PC-3 (cell line): ENCODE results near the gene CLASP1. TPM values are rescaled to one million over a fixed set of nuclear protein-coding genes. Genes with fewer than 3 reads are reported as not detected.

ENCODE experiments used
- ATAC-seq: fragments of 200-7000 bp; cut with Tn5 transposase; 2 replicates; pipeline ENCODE4 v1.9.1; 2020; ENCODE audit warnings: mild to moderate bottlenecking, moderate library complexity
- BruUV-seq: library from RNA; stranded (reverse); fragments of 400-500 nt; replicated peaks from 2 replicates; lab custom pipeline; 2021; lab: Mats Ljungman, UMichigan
- CTCF ChIA-PET: fragments of 300-600 bp; sonication (Branson Sonifier 250); formaldehyde crosslinking; loops from one replicate; lab custom pipeline; 2022; ENCODE audit warnings: antibody characterized with exemption; lab: Charles Lee
- POLR2A ChIA-PET: fragments of 300-600 bp; sonication (Branson Sonifier 250); formaldehyde crosslinking; loops from one replicate; lab custom pipeline; 2022; ENCODE audit warnings: antibody characterized with exemption; ENCODE audit not compliant: unreplicated experiment; lab: Charles Lee
- DNase-seq: peaks from one replicate; pipeline ENCODE4 v3.0.0-alpha.2; 2015
- H2AFZ ChIP-seq: fragments of 300-600 bp; sonication (generic); 2 replicates; pipeline ENCODE4 v1.6.0; 2016; ENCODE audit warnings: antibody characterized with exemption, low read length
- H3F3A ChIP-seq: fragments of 300-600 bp; sonication (generic); one replicate; pipeline ENCODE4 v1.6.0; 2017; ENCODE audit warnings: antibody characterized with exemption, low read length, control low read depth, mild to moderate bottlenecking; ENCODE audit not compliant: unreplicated experiment
- H3K27ac ChIP-seq: fragments of 300-600 bp; sonication (generic); 2 replicates; pipeline ENCODE4 v1.5.1; 2016; ENCODE audit warnings: mild to moderate bottlenecking, low read length
- H3K27me3 ChIP-seq: fragments of 300-600 bp; sonication (generic); 2 replicates; pipeline ENCODE4 v1.6.1; 2016; ENCODE audit warnings: low read length, mixed read lengths
- H3K36me3 ChIP-seq: fragments of 300-600 bp; sonication (generic); 2 replicates; pipeline ENCODE4 v1.6.1; 2016; ENCODE audit warnings: low read depth, mixed run types, low read length, mixed read lengths
- H3K4me1 ChIP-seq: fragments of 300-600 bp; sonication (generic); 2 replicates; pipeline ENCODE4 v1.5.1; 2016; ENCODE audit warnings: low read length; ENCODE audit not compliant: insufficient read depth
- H3K4me2 ChIP-seq: fragments of 300-600 bp; sonication (generic); 2 replicates; pipeline ENCODE4 v1.6.0; 2016; ENCODE audit warnings: low read length
- H3K4me3 ChIP-seq: fragments of 300-600 bp; sonication (generic); 2 replicates; pipeline ENCODE4 v1.5.1; 2016; ENCODE audit warnings: mild to moderate bottlenecking, low read length, mixed read lengths
- H3K79me2 ChIP-seq: fragments of 300-600 bp; sonication (generic); 2 replicates; pipeline ENCODE4 v1.6.1; 2017; ENCODE audit warnings: low read length, mixed read lengths
- H3K9ac ChIP-seq: fragments of 300-600 bp; sonication (generic); 2 replicates; pipeline ENCODE4 v1.6.0; 2016; ENCODE audit warnings: mild to moderate bottlenecking, low read length
- H3K9me2 ChIP-seq: fragments of 300-600 bp; sonication (generic); replicated peaks from 2 replicates; pipeline ENCODE4 v1.6.1; 2016; ENCODE audit warnings: mixed run types, low read length, mixed read lengths
- H3K9me3 ChIP-seq: fragments of 300-600 bp; sonication (generic); 2 replicates; pipeline ENCODE4 v1.6.1; 2016; ENCODE audit warnings: low read length, mixed read lengths
- H4K20me1 ChIP-seq: fragments of 300-600 bp; sonication (generic); 2 replicates; pipeline ENCODE4 v1.6.1; 2016; ENCODE audit warnings: low read length, mixed read lengths
- EZH2 ChIP-seq: fragments of 300-600 bp; sonication (generic); IDR thresholded peaks from one replicate; pipeline ENCODE4 v1.6.1; 2017; ENCODE audit warnings: antibody characterized with exemption, mild to moderate bottlenecking, low read length; ENCODE audit not compliant: unreplicated experiment
- EZH2phosphoT487 ChIP-seq: fragments of 300-600 bp; sonication (generic); IDR thresholded peaks from 2 replicates; pipeline ENCODE4 v1.6.1; 2018; ENCODE audit warnings: mild to moderate bottlenecking, antibody characterized with exemption, low read length, borderline replicate concordance
- intact Hi-C: fragments of 100-400 bp; cut with micrococcal nuclease; formaldehyde crosslinking; loops from 2 replicates; pipeline ENCODE4 v1.9.0; 2023
- total RNA-seq: library from RNA; depleted of rRNA; stranded (reverse); fragments of >200 nt; gene quantifications from 2 replicates; pipeline ENCODE4 v1.2.3, GENCODE V29; 2014
- TF ChIP-seq, protein P1 (sequence below): fragments of 300-600 bp; sonication (generic); conservative IDR thresholded peaks from 2 replicates; pipeline ENCODE4 v1.5.1; 2017; ENCODE audit warnings: antibody characterized with exemption, low read depth, mild to moderate bottlenecking, low read length

CLASP1 gene
- total RNA-seq, 1 experiment from 2014 or later: 24.3 TPM

- Histone ChIP-seq H3K4me2 (peak overlapping the region; percentile 68), H3K4me3 (peak overlapping the region; percentile 25; the same call in 1 of the 2 replicates), H3F3A (peaks cover 11% of the 10 kb centered on the region), H3K9me3 (no peaks in the 10 kb centered on the region), H3K79me2 (peaks cover 80% of the 10 kb centered on the region), H3K27ac (peak overlapping the region; percentile 97), H3K9ac (peak overlapping the region; percentile 75), H3K27me3 (no peaks in the 10 kb centered on the region), H3K4me1 (peaks cover 27% of the 10 kb centered on the region), H3K36me3 (0 out of 2 replicates have a peak, but pooled peaks cover 7% of the 10 kb centered on the region), H4K20me1 (no peaks in the 10 kb centered on the region), H3K9me2 (no peaks in the 10 kb centered on the region), H2AFZ (0 out of 2 replicates have a peak overlapping the region, but pooled peaks have one; percentile 12)
- intact Hi-C loops: loop anchor here (1.0 kb wide), 4 partner anchors 15 to 103 kb away; partner anchors contain the start of gene CLASP1
- TSS peak; percentile 93 for BruUV-seq
- POLR2A ChIA-PET: interaction anchor here (0.6 to 0.7 kb wide), 4 partner anchors 65 to 1956 kb away, joined by 3 to 8 read pairs (median 4); no protein-coding TSS in a partner anchor
- TF ChIP-seq EZH2 (no peak), EZH2phosphoT487 (no peak)
- TF ChIP-seq, protein P1, sequence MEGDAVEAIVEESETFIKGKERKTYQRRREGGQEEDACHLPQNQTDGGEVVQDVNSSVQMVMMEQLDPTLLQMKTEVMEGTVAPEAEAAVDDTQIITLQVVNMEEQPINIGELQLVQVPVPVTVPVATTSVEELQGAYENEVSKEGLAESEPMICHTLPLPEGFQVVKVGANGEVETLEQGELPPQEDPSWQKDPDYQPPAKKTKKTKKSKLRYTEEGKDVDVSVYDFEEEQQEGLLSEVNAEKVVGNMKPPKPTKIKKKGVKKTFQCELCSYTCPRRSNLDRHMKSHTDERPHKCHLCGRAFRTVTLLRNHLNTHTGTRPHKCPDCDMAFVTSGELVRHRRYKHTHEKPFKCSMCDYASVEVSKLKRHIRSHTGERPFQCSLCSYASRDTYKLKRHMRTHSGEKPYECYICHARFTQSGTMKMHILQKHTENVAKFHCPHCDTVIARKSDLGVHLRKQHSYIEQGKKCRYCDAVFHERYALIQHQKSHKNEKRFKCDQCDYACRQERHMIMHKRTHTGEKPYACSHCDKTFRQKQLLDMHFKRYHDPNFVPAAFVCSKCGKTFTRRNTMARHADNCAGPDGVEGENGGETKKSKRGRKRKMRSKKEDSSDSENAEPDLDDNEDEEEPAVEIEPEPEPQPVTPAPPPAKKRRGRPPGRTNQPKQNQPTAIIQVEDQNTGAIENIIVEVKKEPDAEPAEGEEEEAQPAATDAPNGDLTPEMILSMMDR: no peak
- peak; percentile 94 for ATAC-seq
- CTCF ChIA-PET: interaction anchor here (0.6 kb wide), 1 partner anchor 155 kb away, joined by 4 read pairs; no protein-coding TSS in a partner anchor
- DNase-seq: peak; percentile 95
Observed at GRCh38 chr2:121634354-121635307, 14.6 kb downstream of the CLASP1 start.

DNA sequence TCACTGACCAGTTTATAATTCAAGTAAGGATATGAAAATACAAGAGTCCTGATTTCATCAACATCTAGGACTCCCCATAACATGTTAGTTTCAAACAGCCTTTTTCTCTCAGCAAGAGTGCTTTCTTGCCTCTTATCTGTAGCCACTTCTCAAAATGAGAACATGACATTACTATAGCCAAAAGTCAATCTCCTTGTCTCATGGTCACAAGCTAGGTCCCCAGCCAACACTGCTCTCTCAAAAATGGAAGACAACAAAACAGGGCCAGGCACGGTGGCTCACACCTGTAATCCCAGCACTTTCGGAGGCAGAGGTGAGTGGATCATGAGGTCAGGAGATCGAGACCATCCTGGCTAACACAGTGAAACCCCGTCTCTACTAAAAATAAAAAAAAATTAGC lies 15.8 kb downstream of the CLASP1 start:
- peak overlapping the region; percentile 60 for H3K9ac ChIP-seq
- intact Hi-C loops: no loop called here
- no TSS peak for BruUV-seq
- CTCF ChIA-PET: no interaction called here
- no peak for ATAC-seq
- H3F3A ChIP-seq: peaks cover 11% of the 10 kb centered on the region
- H4K20me1 ChIP-seq: no peaks in the 10 kb centered on the region
- peaks cover 79% of the 10 kb centered on the region for H3K79me2 ChIP-seq
- H3K9me3 ChIP-seq: no peaks in the 10 kb centered on the region
- peaks cover 27% of the 10 kb centered on the region for H3K4me1 ChIP-seq
- TF ChIP-seq EZH2phosphoT487: no peak
- TF ChIP-seq, protein P1: no peak
- no peak for TF ChIP-seq EZH2
- POLR2A ChIA-PET: no interaction called here
- H3K27me3 ChIP-seq: no peaks in the 10 kb centered on the region
- H3K4me2 ChIP-seq: peak overlapping the region; percentile 68
- H2AFZ ChIP-seq: no peak overlapping the region
- no peaks in the 10 kb centered on the region for H3K9me2 ChIP-seq
- no peak overlapping the region for H3K4me3 ChIP-seq
- peak overlapping the region; percentile 97 for H3K27ac ChIP-seq
- H3K36me3 ChIP-seq: 0 out of 2 replicates have a peak, but pooled peaks cover 4% of the 10 kb centered on the region
- no peak for DNase-seq
